Large intestine (tissue), 3 donors: ENCODE results near the gene PSMA1. TPM values are rescaled to one million over a fixed set of nuclear protein-coding genes. Genes with fewer than 3 reads are reported as not detected.

ENCODE experiments used
- DNase-seq, 2 donors: peaks; one replicate each; pipeline versions ENCODE4 v3.0.0 to v3.0.0-alpha.2; 2013
- H3K27ac ChIP-seq: one replicate; pipeline ENCODE4 v1.5.1; 2013; ENCODE audit warnings: low read length
- H3K27me3 ChIP-seq: 2 replicates; pipeline ENCODE4 v1.6.1; 2013; ENCODE audit warnings: low read length; ENCODE audit not compliant: control insufficient read depth, insufficient read depth
- H3K36me3 ChIP-seq: 2 replicates; pipeline ENCODE4 v1.6.1; 2013; ENCODE audit warnings: low read length; ENCODE audit not compliant: control insufficient read depth, insufficient read depth
- H3K4me1 ChIP-seq: one replicate; pipeline ENCODE4 v1.6.1; 2013; ENCODE audit warnings: low read length; ENCODE audit not compliant: control insufficient read depth, insufficient read depth
- H3K4me3 ChIP-seq: one replicate; pipeline ENCODE4 v1.5.1; 2013; ENCODE audit warnings: low read length
- H3K9me3 ChIP-seq: one replicate; pipeline ENCODE4 v1.6.1; 2013; ENCODE audit warnings: mild to moderate bottlenecking, low read depth, low read length, moderate library complexity; ENCODE audit not compliant: control insufficient read depth
- WGBS: methylation state at CpG from one replicate; pipeline ENCODE4 v1.1.5; 2013; ENCODE audit warnings: low lambda C conversion rate; ENCODE audit not compliant: insufficient coverage; 5-methylcytosine and 5-hydroxymethylcytosine counted together
- polyA plus RNA-seq: library from polyadenylated mRNA; unstranded; fragments of 120-200 nt; gene quantifications from one replicate; pipeline ENCODE4 v1.2.1, GENCODE V29; 2013

PSMA1 gene
- polyA plus RNA-seq, 1 donor, result 138 TPM

DNA sequence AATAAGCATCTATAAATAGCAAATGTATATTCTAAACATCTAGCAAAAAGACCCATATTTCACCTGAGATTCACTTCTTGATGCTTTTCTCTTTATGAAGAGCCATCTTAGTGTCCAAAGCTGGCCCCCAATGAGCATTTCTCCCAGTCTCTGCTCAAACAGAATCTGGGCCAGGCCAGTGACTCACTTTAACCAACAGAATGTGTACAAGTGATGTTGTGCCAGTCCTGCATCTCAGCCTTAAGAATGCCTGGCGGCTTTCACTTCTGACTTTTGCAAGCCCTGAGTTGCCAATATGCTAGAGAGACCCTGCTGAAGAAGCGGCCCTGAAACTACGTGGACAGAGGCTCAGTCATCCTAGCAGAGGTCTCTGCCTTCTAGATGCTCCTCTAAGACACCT lies 13.7 kb downstream of the PSMA1 start:
- Histone ChIP-seq H3K4me3 (no peak overlapping the region), H3K9me3 (no peaks in the 10 kb centered on the region), H3K27me3 (no peaks in the 10 kb centered on the region), H3K27ac (no peak overlapping the region), H3K4me1 (no peaks in the 10 kb centered on the region), H3K36me3 (peaks cover 46% of the 10 kb centered on the region)
- no CpG with 5 or more reads among the region's 3 CpGs for WGBS
- DNase-seq, result no peak

DNA sequence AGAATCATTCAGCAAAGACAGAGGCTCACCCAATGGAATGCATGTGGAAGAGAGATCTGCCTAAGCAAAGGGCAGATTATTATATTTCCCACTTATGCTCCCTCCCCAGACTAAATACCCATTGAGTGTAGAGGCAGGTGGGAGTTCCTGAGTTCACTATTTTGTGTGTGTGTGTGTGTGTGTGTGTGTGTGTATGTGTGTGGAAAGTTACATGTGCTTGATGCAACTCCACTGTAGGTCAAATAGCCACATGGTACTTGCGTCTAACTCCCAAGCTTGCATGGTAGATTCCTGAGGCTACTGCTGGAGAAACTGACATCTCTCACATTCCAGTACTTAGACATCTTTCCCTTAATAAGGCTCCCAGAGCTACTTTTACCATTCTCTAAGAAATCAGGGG lies 17.2 kb downstream of the PSMA1 start:
- no peaks in the 10 kb centered on the region for H3K4me1 ChIP-seq
- no CpG with 5 or more reads among the region's 1 CpG for WGBS
- no peaks in the 10 kb centered on the region for H3K27me3 ChIP-seq
- no peaks in the 10 kb centered on the region for H3K9me3 ChIP-seq
- DNase-seq, result no peak
- peaks cover 29% of the 10 kb centered on the region for H3K36me3 ChIP-seq
- no peak overlapping the region for H3K27ac ChIP-seq
- H3K4me3 ChIP-seq, result no peak overlapping the region

DNA sequence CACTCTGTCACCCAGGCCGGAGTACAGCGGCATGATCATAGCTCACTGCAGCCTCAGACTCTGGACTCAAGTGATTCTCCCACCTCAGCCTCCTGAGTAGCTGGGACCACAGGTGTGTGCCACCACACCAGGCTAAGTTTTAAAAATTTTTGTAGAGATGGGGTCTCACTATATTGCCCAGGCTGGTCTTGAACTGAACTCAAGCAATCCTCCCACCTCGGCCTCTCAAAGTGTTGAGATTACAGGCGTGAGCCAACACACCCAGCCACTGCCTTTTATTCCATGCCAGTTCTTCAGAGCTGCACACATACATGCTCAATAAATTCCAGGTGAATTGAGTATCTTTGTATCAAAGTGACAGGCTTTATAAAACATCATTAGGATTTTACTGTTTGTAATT lies 18.1 kb downstream of the PSMA1 start:
- H3K4me3 ChIP-seq, result no peak overlapping the region
- H3K27me3 ChIP-seq, result no peaks in the 10 kb centered on the region
- peaks cover 29% of the 10 kb centered on the region for H3K36me3 ChIP-seq
- H3K4me1 ChIP-seq, result no peaks in the 10 kb centered on the region
- H3K27ac ChIP-seq, result no peak overlapping the region
- no peaks in the 10 kb centered on the region for H3K9me3 ChIP-seq
- no peak for DNase-seq
- WGBS, result no CpG with 5 or more reads among the region's 4 CpGs

DNA sequence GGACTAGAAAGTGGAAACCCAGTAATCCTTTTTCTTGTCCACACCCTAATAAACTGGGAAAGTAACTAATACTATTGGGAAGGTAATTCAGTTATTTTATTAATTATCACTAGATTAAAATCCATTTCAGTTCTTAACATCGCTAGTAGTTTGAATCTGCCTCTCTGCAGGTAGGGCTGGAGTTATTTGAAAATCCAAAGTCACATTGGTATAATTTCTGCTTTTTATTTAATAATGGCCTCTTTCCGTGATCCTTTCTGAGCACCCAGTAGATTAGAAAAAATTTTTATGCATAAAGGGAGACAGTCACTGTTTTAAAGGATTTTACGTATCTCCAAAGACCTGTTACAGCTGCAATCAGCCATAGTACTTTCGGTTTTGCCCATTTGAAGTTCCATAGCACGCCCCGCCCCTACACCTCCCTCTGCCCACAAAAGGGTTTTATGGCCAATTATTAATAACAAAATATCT lies 20.0 kb downstream of the PSMA1 start:
- 7% methylated on average over 3 of the region's 6 CpGs for WGBS
- Histone ChIP-seq H3K27ac (peak overlapping the region; percentile 93), H3K36me3 (peaks cover 22% of the 10 kb centered on the region)

DNA sequence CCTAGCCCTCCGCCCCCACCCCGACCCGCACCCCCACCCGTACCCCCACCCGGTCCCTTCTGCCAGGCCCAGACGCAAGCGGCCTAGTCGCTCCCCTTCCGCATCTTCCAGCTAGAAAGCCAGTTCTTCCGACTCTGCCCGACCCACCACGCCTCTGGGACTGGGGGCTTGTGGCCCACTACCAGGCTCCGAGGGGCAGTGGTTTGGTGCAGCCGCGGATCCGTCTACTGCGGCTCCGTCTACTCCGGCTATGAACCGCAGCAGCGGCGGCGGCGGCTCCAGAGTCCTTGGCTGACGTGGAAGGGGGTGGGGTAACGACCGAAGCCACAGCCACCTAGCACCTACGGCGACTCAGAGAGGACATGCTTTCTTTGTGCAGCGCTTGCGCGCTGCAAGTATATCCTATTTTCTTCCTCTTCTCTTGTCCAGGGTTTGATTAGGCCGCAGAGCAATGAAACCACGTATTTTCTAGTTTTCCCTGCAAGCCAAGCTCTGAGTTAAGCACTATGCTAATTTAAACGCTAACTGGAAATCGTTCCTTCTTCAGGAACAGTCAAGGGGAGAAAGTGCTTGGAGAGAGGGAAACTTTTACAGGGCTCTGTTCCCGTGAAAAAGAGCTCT lies 20.5 kb downstream of the PSMA1 start, which contains the start of gene COPB1:
TSS of gene COPB1 (minus strand) at position 252 of the 621 bp plus-strand sequence. CDS start 883 bp downstream, outside the sequence.
- WGBS, result no CpG with 5 or more reads among the region's 37 CpGs
- H3K9me3 ChIP-seq, result no peaks in the 10 kb centered on the region
- H3K4me1 ChIP-seq, result no peaks in the 10 kb centered on the region
- peak; percentile 93 to 98 for DNase-seq
- H3K36me3 ChIP-seq, result peaks cover 22% of the 10 kb centered on the region
- peak within 1 kb of the TSS; percentile 93 for H3K27ac ChIP-seq
- no peaks in the 10 kb centered on the region for H3K27me3 ChIP-seq
- H3K4me3 ChIP-seq, result peak within 1 kb of the TSS; percentile 97

More for the DNA sequence above, 20.0 kb downstream of the PSMA1 start:
- Histone ChIP-seq H3K9me3 (no peaks in the 10 kb centered on the region), H3K4me3 (peak overlapping the region; percentile 97), H3K4me1 (no peaks in the 10 kb centered on the region), H3K27me3 (no peaks in the 10 kb centered on the region)
- peak; percentile 37 to 81 for DNase-seq

DNA sequence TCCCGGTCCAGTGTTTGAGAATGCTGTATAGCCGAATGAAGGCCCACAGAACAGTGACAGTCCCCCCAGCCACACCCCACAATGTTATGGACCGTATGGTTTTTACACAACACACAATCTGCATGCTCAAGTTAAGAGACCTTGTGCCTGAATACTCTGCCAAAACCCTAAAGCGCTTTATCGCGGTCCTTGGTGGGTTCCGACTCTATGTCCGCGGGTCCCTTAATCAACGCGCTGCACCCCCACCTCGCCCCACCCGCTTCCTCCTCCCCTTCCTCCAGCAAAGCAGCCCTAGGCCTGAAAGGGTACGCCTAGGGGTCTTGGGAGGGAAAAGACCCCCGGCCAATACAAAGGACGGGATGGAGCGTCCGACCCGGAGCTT lies 21.0 kb downstream of the PSMA1 start:
- Histone ChIP-seq H3K4me3 (peak overlapping the region; percentile 97), H3K27me3 (no peaks in the 10 kb centered on the region), H3K9me3 (no peaks in the 10 kb centered on the region), H3K27ac (peak overlapping the region; percentile 93), H3K36me3 (peaks cover 21% of the 10 kb centered on the region), H3K4me1 (no peaks in the 10 kb centered on the region)
- DNase-seq, result peak; percentile 12 to 59
- no CpG with 5 or more reads among the region's 19 CpGs for WGBS

DNA sequence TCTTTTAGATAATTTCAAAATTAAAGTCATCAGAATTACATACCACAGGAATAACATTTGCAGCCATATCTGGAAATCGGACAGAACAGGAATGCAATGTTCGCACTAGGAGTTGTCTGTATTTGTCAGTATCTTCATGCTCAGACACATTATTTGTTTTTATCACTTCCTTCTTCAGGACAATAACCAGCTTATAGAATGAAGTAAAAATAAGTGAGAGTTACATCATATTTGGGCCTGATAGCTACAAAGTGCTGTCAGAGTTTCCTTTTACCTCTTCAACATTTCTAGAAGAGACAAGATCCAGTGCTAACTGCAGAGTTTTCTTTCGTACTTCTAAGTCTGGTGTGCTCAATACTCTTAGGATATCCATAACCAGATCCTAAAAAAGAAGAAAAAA lies 39.5 kb downstream of the PSMA1 start:
- H3K27ac ChIP-seq, result no peak overlapping the region
- WGBS, result 100% methylated on average over 2 of the region's 3 CpGs
- no peak for DNase-seq
- peaks cover 77% of the 10 kb centered on the region for H3K36me3 ChIP-seq
- no peaks in the 10 kb centered on the region for H3K9me3 ChIP-seq
- no peaks in the 10 kb centered on the region for H3K4me1 ChIP-seq
- H3K27me3 ChIP-seq, result no peaks in the 10 kb centered on the region
- H3K4me3 ChIP-seq, result no peak overlapping the region

DNA sequence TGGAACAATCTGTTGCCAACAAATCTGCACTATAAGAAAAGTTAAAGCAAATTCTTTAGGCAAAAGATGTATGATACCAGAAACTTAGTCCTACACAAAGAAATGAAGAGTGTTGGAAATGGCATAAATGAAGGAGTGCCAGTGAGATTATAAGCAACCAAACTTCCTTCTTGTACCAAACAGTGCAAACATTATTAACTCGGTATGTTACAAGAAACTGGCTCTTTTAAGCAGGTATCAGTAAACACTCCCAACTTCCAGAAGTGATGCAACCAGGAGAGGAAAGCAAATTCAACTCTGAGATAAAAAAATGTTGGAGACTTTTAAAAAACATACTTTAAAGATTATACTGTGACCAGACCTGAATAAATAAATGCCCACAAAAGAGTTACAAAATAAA lies 49.1 kb downstream of the PSMA1 start:
- DNase-seq, result no peak
- Histone ChIP-seq H3K27ac (no peak overlapping the region), H3K27me3 (no peaks in the 10 kb centered on the region), H3K9me3 (no peaks in the 10 kb centered on the region), H3K36me3 (peaks cover 81% of the 10 kb centered on the region), H3K4me1 (no peaks in the 10 kb centered on the region), H3K4me3 (no peak overlapping the region)
- no CpG with 5 or more reads among the region's 1 CpG for WGBS

DNA sequence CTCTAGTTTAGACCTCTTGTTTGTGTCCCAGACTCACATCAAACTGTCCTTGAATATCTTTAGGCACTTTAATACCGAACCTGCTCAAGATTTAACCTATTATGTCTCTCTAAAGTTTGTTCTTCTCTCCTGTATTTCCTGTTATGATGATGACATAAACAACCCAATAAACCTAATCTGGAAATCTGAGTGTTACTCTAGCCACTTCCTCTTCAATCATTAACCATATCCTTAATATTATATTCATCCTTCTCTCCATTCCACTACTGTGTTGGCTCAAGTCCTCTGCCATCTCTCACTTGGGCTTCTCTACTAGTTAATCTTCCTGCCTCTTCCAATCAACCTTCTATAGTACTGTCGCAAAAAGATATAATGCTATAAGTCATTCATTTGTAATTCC lies 56.6 kb downstream of the PSMA1 start:
- no peaks in the 10 kb centered on the region for H3K9me3 ChIP-seq
- DNase-seq, result no peak
- no peak overlapping the region for H3K27ac ChIP-seq
- H3K27me3 ChIP-seq, result no peaks in the 10 kb centered on the region
- H3K4me3 ChIP-seq, result no peak overlapping the region
- WGBS, result 92% methylated on average over 2 of the region's 2 CpGs
- peaks cover 77% of the 10 kb centered on the region for H3K36me3 ChIP-seq
- no peaks in the 10 kb centered on the region for H3K4me1 ChIP-seq

DNA sequence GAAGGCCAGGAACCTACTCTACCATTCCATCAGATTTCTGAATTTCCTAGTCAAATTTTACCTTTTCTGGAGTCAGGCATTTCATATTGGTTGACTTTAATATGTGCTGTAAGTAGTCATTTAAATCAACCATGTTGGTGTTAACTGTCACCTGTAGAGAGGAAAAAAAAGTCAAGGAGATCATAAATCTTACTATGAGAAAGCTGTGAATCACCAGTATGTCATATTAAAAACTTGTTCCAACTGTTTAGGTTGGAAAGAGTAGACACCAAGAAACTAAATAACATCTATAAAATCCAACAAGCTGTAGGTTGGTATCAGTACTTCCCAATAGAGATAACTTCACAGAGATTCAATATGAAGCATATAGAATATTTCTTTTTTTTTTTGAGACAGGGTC lies 60.0 kb downstream of the PSMA1 start:
- Histone ChIP-seq H3K27ac (no peak overlapping the region), H3K4me3 (no peak overlapping the region), H3K36me3 (peaks cover 73% of the 10 kb centered on the region), H3K9me3 (no peaks in the 10 kb centered on the region), H3K4me1 (no peaks in the 10 kb centered on the region), H3K27me3 (no peaks in the 10 kb centered on the region)
- DNase-seq, result no peak

DNA sequence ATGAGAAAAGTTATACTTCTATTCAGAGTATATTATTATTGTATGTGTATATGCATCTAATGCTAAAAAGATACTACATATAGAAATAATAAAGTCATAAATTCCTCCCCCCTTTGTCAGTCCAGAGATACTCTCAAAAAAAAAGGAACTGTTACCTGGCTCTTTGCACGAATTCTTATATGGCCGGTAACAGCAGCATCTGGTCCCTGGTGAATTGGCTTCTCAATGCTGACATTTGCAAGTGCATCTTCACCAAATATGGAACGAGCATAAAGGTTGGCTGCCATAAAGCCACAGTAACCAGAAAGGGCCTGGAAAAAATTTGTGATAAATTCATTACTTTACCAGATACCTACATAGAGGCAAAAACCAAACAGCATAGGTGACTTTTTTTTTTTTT lies 61.8 kb downstream of the PSMA1 start:
- Histone ChIP-seq H3K9me3 (no peaks in the 10 kb centered on the region), H3K27me3 (no peaks in the 10 kb centered on the region), H3K36me3 (peaks cover 59% of the 10 kb centered on the region), H3K4me3 (no peak overlapping the region), H3K4me1 (no peaks in the 10 kb centered on the region), H3K27ac (no peak overlapping the region)
- no CpG with 5 or more reads among the region's 3 CpGs for WGBS
- no peak for DNase-seq
